HCT116 (cell line): Measurements from ENCODE around the gene PTPRJ. TPM values are rescaled to one million over a fixed set of nuclear protein-coding genes. Genes with fewer than 3 reads are reported as not detected.

Experiments
- ATAC-seq: fragments of 200-7000 bp; cut with Tn5 transposase; 2 replicates; pipeline ENCODE4 v1.9.1; 2020; ENCODE audit warnings: mild to moderate bottlenecking, moderate library complexity
- BruUV-seq: library from RNA; stranded (reverse); fragments of 400-500 nt; replicated peaks from 2 replicates; lab custom pipeline; 2021; lab: Mats Ljungman, UMichigan
- CTCF ChIA-PET: fragments of 300-600 bp; sonication (Branson Sonifier 250); formaldehyde crosslinking; loops from one replicate; lab custom pipeline; 2021; ENCODE audit warnings: antibody characterized with exemption; lab: Charles Lee
- POLR2A ChIA-PET: fragments of 300-600, 350-600 bp; sonication (Branson Sonifier 250); formaldehyde crosslinking; loops from one replicate; lab custom pipeline; 2021; ENCODE audit warnings: antibody characterized with exemption; lab: Charles Lee
- RAD21 ChIA-PET, 2 experiments: fragments of 300-600 bp; sonication (Branson Sonifier 250); formaldehyde crosslinking; loops; one replicate each; lab custom pipeline; 2023; ENCODE audit warnings: low total read pairs in 2 of 2; ENCODE audit not compliant: uncharacterized antibody in 2 of 2, unreplicated experiment in 2 of 2, low non-redundant PET in 1 of 2; lab: Charles Lee
- DNase-seq: peaks from one replicate; pipeline ENCODE4 v3.0.0-alpha.2; 2010; ENCODE audit warnings: low read depth, low spot score
- H2AFZ ChIP-seq: fragments of 200-600 bp; shearing (Covaris generic), sonication (generic); 2 replicates; pipeline ENCODE4 v1.6.1; 2017; ENCODE audit warnings: low read depth, mixed run types, mixed read lengths, antibody characterized with exemption, low read length; ENCODE audit not compliant: poor library complexity, severe bottlenecking
- H3K27ac ChIP-seq: 2 replicates; pipeline ENCODE4 v1.5.1; 2012; ENCODE audit warnings: low read depth, low read length
- H3K27me3 ChIP-seq: fragments of 200-600 bp; sonication (generic); 2 replicates; pipeline ENCODE4 v1.6.1; 2016; ENCODE audit warnings: mixed run types, low read length, mixed read lengths; ENCODE audit not compliant: insufficient read depth
- H3K36me3 ChIP-seq, 2 experiments: fragments of 200-500 bp in 1 of 2; fragments of 200-600 bp in 1 of 2; sonication (Bioruptor generic) in 1 of 2; sonication (generic) in 1 of 2; 2 replicates each; pipeline versions ENCODE4 v1.5.1 to v1.6.1; 2014 to 2016; ENCODE audit warnings: low read length in 2 of 2, inconsistent platforms in 1 of 2, mixed read lengths in 1 of 2, mixed run types in 1 of 2; ENCODE audit not compliant: insufficient read depth in 2 of 2, control insufficient read depth in 1 of 2
- H3K4me1 ChIP-seq, 2 experiments: fragments of 200-600 bp in 1 of 2; sonication (generic) in 1 of 2; 2 replicates each; pipeline versions ENCODE4 v1.5.1 to v1.6.1; 2012 to 2017; ENCODE audit warnings: low read length in 2 of 2, inconsistent platforms in 1 of 2, mild to moderate bottlenecking in 1 of 2, mixed read lengths in 1 of 2, mixed run types in 1 of 2, moderate library complexity in 1 of 2; ENCODE audit not compliant: insufficient read depth in 2 of 2, control insufficient read depth in 1 of 2
- H3K4me2 ChIP-seq: fragments of 200-600 bp; sonication (generic); 2 replicates; pipeline ENCODE4 v1.6.1; 2017; ENCODE audit warnings: mixed run types, low read length, mixed read lengths
- H3K4me3 ChIP-seq, 2 experiments: fragments of 200-600 bp in 1 of 2; sonication (generic) in 1 of 2; replicated peaks in 1 of 2; 2 replicates each; pipeline ENCODE4 v1.5.1; 2011 to 2016; ENCODE audit warnings: low read length in 2 of 2, control low read depth in 1 of 2, low read depth in 1 of 2, mild to moderate bottlenecking in 1 of 2, mixed read lengths in 1 of 2, mixed run types in 1 of 2
- H3K79me2 ChIP-seq: fragments of 200-600 bp; sonication (generic); 2 replicates; pipeline ENCODE4 v1.6.1; 2017; ENCODE audit warnings: mild to moderate bottlenecking, mixed run types, low read length, moderate library complexity, mixed read lengths; ENCODE audit not compliant: insufficient read depth
- H3K9ac ChIP-seq: fragments of 200-600 bp; sonication (generic); 2 replicates; pipeline ENCODE4 v1.6.1; 2016; ENCODE audit warnings: low read length, mixed read lengths
- H3K9me2 ChIP-seq: fragments of 200-600 bp; sonication (generic), shearing (Covaris generic); 2 replicates; pipeline ENCODE4 v1.6.1; 2017; ENCODE audit warnings: mixed run types, mild to moderate bottlenecking, moderate library complexity; ENCODE audit not compliant: insufficient read depth
- H3K9me3 ChIP-seq, 2 experiments: fragments of 200-500 bp in 1 of 2; fragments of 200-600 bp in 1 of 2; sonication (Bioruptor generic) in 1 of 2; sonication (generic) in 1 of 2; 2 replicates each; pipeline ENCODE4 v1.6.1; 2014 to 2017; ENCODE audit warnings: low read length in 2 of 2, mixed read lengths in 2 of 2, inconsistent platforms in 1 of 2, low read depth in 1 of 2, mild to moderate bottlenecking in 1 of 2, mixed run types in 1 of 2, moderate library complexity in 1 of 2; ENCODE audit not compliant: control insufficient read depth in 1 of 2, insufficient read depth in 1 of 2
- H4K20me1 ChIP-seq: fragments of 200-600 bp; sonication (generic), shearing (Covaris generic); 2 replicates; pipeline ENCODE4 v1.6.1; 2017; ENCODE audit warnings: mixed run types, mild to moderate bottlenecking, moderate library complexity; ENCODE audit not compliant: insufficient read depth
- CBX3 ChIP-seq: IDR thresholded peaks from 2 replicates; pipeline ENCODE4 v1.6.1; 2012; ENCODE audit warnings: low read depth
- CTCF ChIP-seq, 3 experiments: fragments of 200-600 bp in 1 of 3; sonication (generic) in 1 of 3; IDR thresholded peaks in 2 of 3; conservative IDR thresholded peaks in 1 of 3; 2 replicates each; pipeline ENCODE4 v1.5.1; 2012 to 2017; ENCODE audit warnings: low read depth in 2 of 3, low read length in 2 of 3, antibody characterized with exemption in 1 of 3, borderline replicate concordance in 1 of 3, control low read depth in 1 of 3, mild to moderate bottlenecking in 1 of 3, mixed read lengths in 1 of 3, mixed run types in 1 of 3, moderate library complexity in 1 of 3; ENCODE audit not compliant: insufficient read depth in 1 of 3
- EGR1 ChIP-seq: IDR thresholded peaks from 2 replicates; pipeline ENCODE4 v1.6.1; 2012; ENCODE audit warnings: low read depth
- ELF1 ChIP-seq: IDR thresholded peaks from 2 replicates; pipeline ENCODE4 v1.6.1; 2012; ENCODE audit warnings: low read depth, borderline replicate concordance
- EZH2 ChIP-seq: fragments of 200-600 bp; sonication (generic); IDR thresholded peaks from 2 replicates; pipeline ENCODE4 v1.6.1; 2017; ENCODE audit warnings: antibody characterized with exemption, mixed run types
- EZH2phosphoT487 ChIP-seq: fragments of 200-600 bp; IDR thresholded peaks from 2 replicates; pipeline ENCODE4 v1.6.1; 2018; ENCODE audit warnings: antibody characterized with exemption, borderline replicate concordance
- FOSL1 ChIP-seq: IDR thresholded peaks from 2 replicates; pipeline ENCODE4 v1.6.1; 2012; ENCODE audit warnings: low read depth
- POLR2AphosphoS5 ChIP-seq: IDR thresholded peaks from 2 replicates; pipeline ENCODE4 v1.6.1; 2011; ENCODE audit warnings: mild to moderate bottlenecking, low read depth, low read length, moderate library complexity
- RAD21 ChIP-seq: IDR thresholded peaks from 2 replicates; pipeline ENCODE4 v1.6.1; 2012; ENCODE audit warnings: low read depth, mild to moderate bottlenecking
- REST ChIP-seq: IDR thresholded peaks from 2 replicates; pipeline ENCODE4 v1.6.1; 2012; ENCODE audit warnings: low read depth
- SIN3A ChIP-seq: IDR thresholded peaks from 2 replicates; pipeline ENCODE4 v1.6.1; 2012; ENCODE audit warnings: low read depth
- SP1 ChIP-seq: IDR thresholded peaks from 2 replicates; pipeline ENCODE4 v1.6.1; 2012; ENCODE audit warnings: low read depth
- ZFX ChIP-seq: fragments of 450-650 bp; IDR thresholded peaks from 2 replicates; pipeline ENCODE4 v1.6.1; 2017
- ZNF274 ChIP-seq: fragments of 200-500 bp; sonication (Bioruptor generic); IDR thresholded peaks from 2 replicates; pipeline ENCODE4 v1.6.1; 2014; ENCODE audit warnings: mild to moderate bottlenecking, low read depth, low read length, inconsistent platforms
- intact Hi-C: fragments of 100-400 bp; cut with micrococcal nuclease; formaldehyde crosslinking; loops from 2 replicates; pipeline ENCODE4 v1.10.0; 2022
- total RNA-seq: library from RNA; stranded (reverse); gene quantifications from one replicate; pipeline ENCODE4 v1.2.1, GENCODE V29; 2021; ENCODE audit not compliant: unreplicated experiment
- TF ChIP-seq, protein P1 (sequence below): IDR thresholded peaks from 2 replicates; pipeline ENCODE4 v1.6.1; 2012
- TF ChIP-seq, protein P2 (sequence below): IDR thresholded peaks from 2 replicates; pipeline ENCODE4 v1.6.1; 2011; ENCODE audit warnings: mild to moderate bottlenecking, low read length, moderate library complexity; ENCODE audit not compliant: insufficient replicate concordance; ENCODE audit errors: extremely low read depth

Gene PTPRJ
- total RNA-seq, 1 experiment from 2014 or later: 19.1 TPM

- TF ChIP-seq CTCF (IDR thresholded peaks at IDR 0.05 in 2 of 3, conservative IDR thresholded peaks at IDR 0.05 in 1 of 3; ENCODE audit: borderline replicate concordance in 1 of 3, insufficient read depth in 1 of 3, low read depth in 2 of 3, low read length in 2 of 3) (no peak), CBX3 (no peak), ELF1 (no peak), ZNF274 (no peak), ZFX (no peak), SIN3A (no peak), REST (no peak), EZH2phosphoT487 (no peak), SP1 (no peak), EGR1 (no peak), EZH2 (no peak), POLR2AphosphoS5 (no peak), RAD21 (no peak), FOSL1 (no peak)
- TF ChIP-seq, protein P1, sequence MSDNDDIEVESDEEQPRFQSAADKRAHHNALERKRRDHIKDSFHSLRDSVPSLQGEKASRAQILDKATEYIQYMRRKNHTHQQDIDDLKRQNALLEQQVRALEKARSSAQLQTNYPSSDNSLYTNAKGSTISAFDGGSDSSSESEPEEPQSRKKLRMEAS: no peak
- TF ChIP-seq, protein P2, sequence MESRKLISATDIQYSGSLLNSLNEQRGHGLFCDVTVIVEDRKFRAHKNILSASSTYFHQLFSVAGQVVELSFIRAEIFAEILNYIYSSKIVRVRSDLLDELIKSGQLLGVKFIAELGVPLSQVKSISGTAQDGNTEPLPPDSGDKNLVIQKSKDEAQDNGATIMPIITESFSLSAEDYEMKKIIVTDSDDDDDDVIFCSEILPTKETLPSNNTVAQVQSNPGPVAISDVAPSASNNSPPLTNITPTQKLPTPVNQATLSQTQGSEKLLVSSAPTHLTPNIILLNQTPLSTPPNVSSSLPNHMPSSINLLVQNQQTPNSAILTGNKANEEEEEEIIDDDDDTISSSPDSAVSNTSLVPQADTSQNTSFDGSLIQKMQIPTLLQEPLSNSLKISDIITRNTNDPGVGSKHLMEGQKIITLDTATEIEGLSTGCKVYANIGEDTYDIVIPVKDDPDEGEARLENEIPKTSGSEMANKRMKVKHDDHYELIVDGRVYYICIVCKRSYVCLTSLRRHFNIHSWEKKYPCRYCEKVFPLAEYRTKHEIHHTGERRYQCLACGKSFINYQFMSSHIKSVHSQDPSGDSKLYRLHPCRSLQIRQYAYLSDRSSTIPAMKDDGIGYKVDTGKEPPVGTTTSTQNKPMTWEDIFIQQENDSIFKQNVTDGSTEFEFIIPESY: no peak
- no TSS peak for BruUV-seq
- DNase-seq (no peak), ATAC-seq (no peak)
- Histone ChIP-seq H4K20me1 (no peaks in the 10 kb centered on the region), H3K9me3 (no peaks in the 10 kb centered on the region), H3K9ac (no peak overlapping the region), H3K27me3 (no peaks in the 10 kb centered on the region), H3K27ac (no peak overlapping the region), H3K4me3 (no peak overlapping the region), H3K4me2 (no peak overlapping the region), H2AFZ (no peak overlapping the region), H3K79me2 (no peaks in the 10 kb centered on the region; the same call in 1 of the 2 replicates), H3K36me3 (no peaks in the 10 kb centered on the region), H3K9me2 (no peaks in the 10 kb centered on the region), H3K4me1 (peaks cover 23 to 25% of the 10 kb centered on the region in 2 experiments)
- CTCF ChIA-PET: interaction anchor here (1.3 kb wide), 1 partner anchor 8 kb away, joined by 3 read pairs; no protein-coding TSS in a partner anchor
- POLR2A ChIA-PET: no interaction called here
- intact Hi-C loops: no loop called here
- RAD21 ChIA-PET: no interaction called here
These were observed 120.8 kb downstream of the PTPRJ start for GRCh38 chr11:48101044-48101733.
